ENCODE data around the gene RTKN2.

DNA sequence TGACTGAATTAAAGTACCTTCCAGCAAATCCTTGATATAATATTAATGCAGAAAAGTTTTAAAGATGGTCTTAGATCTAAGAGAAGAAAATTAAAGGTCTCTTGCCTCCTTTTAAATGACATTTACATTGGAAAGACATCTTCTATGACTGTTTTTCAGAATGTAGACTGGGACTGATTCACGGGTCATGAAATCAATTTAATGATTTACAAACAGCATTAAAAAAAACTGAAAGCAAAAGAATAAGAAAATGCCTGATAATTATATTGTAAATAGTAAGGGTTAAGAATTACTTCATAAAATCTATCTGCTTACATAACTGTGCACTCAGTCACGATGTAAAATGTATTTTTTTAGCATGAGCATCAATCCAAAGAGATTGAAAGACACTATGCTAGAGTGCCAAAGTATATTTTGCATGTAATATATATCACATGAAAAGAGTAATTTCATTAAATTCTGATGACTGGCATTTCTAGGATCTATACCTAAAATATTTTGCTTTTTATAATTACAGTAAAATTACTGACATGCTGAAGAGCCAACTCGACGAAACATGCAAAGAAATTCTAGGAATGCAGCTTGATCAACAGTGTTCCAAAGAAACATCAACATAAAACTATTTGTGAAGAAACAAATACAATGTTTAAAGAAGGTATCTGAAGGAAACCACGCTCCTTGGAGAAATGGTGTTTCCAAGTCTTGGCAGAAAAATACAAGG lies 35.1 kb downstream of the RTKN2 start:
- TF ChIP-seq, protein P1, sequence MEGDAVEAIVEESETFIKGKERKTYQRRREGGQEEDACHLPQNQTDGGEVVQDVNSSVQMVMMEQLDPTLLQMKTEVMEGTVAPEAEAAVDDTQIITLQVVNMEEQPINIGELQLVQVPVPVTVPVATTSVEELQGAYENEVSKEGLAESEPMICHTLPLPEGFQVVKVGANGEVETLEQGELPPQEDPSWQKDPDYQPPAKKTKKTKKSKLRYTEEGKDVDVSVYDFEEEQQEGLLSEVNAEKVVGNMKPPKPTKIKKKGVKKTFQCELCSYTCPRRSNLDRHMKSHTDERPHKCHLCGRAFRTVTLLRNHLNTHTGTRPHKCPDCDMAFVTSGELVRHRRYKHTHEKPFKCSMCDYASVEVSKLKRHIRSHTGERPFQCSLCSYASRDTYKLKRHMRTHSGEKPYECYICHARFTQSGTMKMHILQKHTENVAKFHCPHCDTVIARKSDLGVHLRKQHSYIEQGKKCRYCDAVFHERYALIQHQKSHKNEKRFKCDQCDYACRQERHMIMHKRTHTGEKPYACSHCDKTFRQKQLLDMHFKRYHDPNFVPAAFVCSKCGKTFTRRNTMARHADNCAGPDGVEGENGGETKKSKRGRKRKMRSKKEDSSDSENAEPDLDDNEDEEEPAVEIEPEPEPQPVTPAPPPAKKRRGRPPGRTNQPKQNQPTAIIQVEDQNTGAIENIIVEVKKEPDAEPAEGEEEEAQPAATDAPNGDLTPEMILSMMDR (IDR thresholded peaks at IDR 0.05 in 2 of 3, conservative IDR thresholded peaks at IDR 0.05 in 1 of 3; ENCODE audit: insufficient read depth in 2 of 3, low read depth in 1 of 3, low read length in 3 of 3), result no peak
- TF ChIP-seq EP300 (IDR thresholded peaks at IDR 0.05; ENCODE audit: low read length) (no peak), HNRNPH1 (optimal IDR thresholded peaks at IDR 0.05; ENCODE audit: low read depth, low read length) (no peak), ZNF24 (IDR thresholded peaks at IDR 0.05) (no peak), ZNF3 (CRISPR knock-in tag; IDR thresholded peaks at IDR 0.05) (no peak), THRAP3 (IDR thresholded peaks at IDR 0.05; ENCODE audit: borderline replicate concordance) (no peak), CBX5 (IDR thresholded peaks at IDR 0.05; ENCODE audit: borderline replicate concordance, low read depth) (no peak), L3MBTL2 (IDR thresholded peaks at IDR 0.05) (no peak), PPARD (CRISPR knock-in tag; IDR thresholded peaks at IDR 0.05) (no peak)
- TF ChIP-seq, protein P2, sequence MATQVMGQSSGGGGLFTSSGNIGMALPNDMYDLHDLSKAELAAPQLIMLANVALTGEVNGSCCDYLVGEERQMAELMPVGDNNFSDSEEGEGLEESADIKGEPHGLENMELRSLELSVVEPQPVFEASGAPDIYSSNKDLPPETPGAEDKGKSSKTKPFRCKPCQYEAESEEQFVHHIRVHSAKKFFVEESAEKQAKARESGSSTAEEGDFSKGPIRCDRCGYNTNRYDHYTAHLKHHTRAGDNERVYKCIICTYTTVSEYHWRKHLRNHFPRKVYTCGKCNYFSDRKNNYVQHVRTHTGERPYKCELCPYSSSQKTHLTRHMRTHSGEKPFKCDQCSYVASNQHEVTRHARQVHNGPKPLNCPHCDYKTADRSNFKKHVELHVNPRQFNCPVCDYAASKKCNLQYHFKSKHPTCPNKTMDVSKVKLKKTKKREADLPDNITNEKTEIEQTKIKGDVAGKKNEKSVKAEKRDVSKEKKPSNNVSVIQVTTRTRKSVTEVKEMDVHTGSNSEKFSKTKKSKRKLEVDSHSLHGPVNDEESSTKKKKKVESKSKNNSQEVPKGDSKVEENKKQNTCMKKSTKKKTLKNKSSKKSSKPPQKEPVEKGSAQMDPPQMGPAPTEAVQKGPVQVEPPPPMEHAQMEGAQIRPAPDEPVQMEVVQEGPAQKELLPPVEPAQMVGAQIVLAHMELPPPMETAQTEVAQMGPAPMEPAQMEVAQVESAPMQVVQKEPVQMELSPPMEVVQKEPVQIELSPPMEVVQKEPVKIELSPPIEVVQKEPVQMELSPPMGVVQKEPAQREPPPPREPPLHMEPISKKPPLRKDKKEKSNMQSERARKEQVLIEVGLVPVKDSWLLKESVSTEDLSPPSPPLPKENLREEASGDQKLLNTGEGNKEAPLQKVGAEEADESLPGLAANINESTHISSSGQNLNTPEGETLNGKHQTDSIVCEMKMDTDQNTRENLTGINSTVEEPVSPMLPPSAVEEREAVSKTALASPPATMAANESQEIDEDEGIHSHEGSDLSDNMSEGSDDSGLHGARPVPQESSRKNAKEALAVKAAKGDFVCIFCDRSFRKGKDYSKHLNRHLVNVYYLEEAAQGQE (IDR thresholded peaks at IDR 0.05; ENCODE audit: borderline replicate concordance), result no peak
- TF ChIP-seq, protein P2 (CRISPR knock-in tag; IDR thresholded peaks at IDR 0.05; ENCODE audit: low read depth), result no peak
- TF ChIP-seq, protein P3, sequence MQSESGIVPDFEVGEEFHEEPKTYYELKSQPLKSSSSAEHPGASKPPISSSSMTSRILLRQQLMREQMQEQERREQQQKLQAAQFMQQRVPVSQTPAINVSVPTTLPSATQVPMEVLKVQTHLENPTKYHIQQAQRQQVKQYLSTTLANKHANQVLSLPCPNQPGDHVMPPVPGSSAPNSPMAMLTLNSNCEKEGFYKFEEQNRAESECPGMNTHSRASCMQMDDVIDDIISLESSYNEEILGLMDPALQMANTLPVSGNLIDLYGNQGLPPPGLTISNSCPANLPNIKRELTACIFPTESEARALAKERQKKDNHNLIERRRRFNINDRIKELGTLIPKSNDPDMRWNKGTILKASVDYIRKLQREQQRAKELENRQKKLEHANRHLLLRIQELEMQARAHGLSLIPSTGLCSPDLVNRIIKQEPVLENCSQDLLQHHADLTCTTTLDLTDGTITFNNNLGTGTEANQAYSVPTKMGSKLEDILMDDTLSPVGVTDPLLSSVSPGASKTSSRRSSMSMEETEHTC (IDR thresholded peaks at IDR 0.05), result no peak

All from K562 (cell line).